Activated CD4-positive, alpha-beta T cell treated with anti-CD3 and anti-CD28 coated beads, Interleukin-2, amount 50 U/mL, for 48 hours (primary cell): Measurements from ENCODE around the gene IFIH1.

Experiments used
- DNase-seq, 2 experiments: peaks; one replicate each; pipeline ENCODE4 v3.0.0-alpha.2; 2020

The IFIH1 gene

DNA sequence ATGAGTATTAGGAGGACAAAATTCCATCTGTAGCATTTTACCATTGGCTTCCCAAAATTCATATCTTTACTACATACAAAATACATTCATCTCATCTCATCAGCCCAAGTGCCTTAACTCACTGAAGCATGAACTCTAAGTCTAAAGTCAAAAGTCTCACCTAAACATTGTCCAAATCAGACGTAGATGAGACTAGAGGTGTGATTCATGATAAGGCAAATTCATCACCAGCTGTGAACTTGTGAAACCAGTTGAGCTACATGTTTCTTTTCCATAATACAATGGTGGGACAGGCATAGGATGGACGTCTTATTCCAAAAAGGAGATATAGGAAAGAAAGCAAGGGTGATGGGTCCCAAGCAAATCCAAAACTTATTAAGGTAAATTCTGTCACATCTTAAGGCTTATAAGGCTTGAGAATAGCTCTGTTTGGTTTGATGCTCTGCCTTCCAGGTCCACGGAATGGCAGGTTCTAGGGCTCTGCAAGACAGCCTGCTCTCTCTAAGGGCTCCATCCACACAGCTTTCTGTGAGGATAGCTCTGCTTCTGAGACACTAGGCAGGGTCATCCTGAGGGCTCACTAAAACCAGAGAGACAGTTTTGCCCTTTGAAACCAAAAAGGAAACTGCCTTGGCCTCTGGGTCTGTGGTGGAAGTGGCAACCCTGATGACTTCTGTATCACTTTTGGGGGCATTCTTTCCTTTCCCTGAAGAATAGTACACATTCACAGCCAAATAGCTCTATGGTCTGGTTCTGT is 9.6 kb downstream of the IFIH1 start:
- no peak for DNase-seq

DNA sequence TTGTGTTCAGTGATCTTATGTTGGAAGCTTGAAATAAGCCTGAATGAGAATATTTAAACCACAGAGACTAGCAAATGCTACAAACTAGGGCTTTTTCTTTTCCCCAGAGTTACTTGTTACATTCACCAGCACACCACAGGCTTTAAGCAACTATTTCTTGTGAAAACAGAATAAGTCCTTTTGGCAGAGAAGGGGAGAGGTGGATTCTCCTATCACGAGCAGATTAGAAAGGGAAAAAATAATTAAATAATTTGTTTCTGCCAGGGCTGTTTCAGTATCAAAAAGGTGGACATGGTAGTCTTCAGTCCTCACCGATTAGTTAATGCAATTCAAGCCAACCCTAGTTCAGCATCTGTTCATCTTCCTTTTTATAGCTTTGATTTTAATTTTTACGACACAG is 12.6 kb downstream of the IFIH1 start:
- DNase-seq: no peak

DNA sequence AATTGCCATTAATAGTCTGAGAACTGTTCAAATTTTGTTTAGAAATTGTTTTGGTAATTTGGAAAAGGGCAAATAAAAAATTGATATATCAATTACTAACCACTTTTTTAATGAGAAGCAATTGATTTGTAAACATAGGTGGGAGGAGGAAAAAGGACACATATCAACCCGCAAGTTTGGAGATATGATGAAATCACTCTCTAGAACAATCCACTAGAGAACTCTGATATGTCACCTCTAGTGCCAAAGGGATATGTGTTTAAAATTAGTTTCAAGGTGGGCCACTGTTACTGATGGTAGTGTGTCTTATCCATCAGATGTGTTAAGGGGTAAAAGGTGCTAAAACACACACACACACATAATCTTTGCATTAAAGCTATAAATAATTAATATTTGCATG is 16.6 kb downstream of the IFIH1 start:
- DNase-seq: no peak

DNA sequence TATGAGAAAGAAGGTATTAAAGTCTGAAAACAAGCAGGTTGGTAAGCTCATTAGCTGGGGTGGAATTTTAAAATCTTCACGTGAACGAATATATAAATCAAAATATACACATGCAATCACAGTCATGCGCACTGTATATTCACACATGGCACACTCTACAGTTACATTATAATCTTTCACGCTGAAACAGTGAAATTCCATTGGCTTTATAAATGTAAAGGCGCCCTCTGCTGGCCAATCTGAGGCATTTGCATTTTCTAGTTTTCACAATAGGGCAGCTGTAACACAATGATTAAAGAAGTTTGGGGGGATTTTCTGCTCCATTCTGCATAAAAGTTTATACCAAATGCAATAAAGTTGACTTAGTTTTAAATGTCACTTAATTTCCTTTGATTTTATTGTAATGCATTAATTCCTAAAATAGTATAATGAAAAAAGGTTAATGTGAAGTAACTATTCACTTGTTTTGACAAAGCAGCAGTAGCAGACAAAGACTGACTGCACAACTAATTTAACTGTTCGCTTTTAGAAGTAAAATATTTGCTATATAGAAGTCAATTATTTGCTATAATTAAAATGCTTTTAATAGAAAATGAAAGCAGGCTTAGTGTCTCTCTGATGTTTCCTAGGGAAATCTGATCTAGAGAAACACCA is 17.2 kb downstream of the IFIH1 start:
- DNase-seq: peak; percentile 33 to 61

DNA sequence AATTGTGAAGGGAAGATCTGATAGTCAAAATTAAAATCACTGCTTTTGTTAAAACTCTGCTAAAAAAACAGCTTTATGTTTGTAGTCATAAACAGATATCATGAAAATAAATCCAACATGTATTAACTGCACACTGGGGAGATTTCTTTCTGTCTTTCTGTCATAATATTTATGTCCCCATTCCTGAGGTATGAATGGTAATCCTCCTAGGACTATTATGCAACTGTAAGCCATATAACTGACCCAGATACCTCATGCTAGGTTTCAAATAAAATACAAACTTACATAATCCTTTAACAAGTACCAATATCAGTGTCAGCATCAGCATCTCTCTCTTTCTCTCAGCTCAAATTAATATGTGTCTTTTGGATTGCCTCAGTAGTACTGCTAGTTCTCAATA is 18.2 kb downstream of the IFIH1 start:
- no peak for DNase-seq

DNA sequence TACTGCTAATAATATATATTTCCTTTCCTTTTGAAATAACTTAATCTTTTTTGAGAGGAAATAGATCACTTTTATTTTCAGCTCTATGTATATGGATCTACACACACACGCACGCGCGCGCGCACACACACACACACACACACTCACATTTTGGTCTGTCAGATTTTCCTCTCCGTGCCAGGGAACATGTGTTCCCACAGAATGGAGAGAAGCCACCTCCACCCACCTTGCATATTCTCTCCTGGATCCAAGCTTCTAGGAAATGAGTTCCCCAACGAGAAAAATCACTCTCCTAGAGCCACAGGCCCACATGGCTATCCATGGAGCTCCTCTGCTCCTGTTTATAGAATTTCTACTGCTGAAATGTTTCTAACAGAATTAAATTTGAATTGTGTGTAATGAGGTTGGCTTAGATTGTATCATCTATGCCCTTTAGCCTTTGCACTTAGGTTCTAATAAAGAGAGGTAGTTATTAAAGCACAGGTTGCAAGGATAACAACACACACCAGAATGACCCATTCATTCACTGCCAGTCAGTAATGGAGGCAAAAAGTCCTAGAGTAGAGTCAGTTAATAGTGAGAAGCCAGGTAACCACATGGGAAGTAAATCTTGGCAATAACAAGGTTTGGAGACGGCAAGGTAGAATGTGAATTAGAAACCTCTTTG is 19.7 kb downstream of the IFIH1 start:
- DNase-seq: no peak

DNA sequence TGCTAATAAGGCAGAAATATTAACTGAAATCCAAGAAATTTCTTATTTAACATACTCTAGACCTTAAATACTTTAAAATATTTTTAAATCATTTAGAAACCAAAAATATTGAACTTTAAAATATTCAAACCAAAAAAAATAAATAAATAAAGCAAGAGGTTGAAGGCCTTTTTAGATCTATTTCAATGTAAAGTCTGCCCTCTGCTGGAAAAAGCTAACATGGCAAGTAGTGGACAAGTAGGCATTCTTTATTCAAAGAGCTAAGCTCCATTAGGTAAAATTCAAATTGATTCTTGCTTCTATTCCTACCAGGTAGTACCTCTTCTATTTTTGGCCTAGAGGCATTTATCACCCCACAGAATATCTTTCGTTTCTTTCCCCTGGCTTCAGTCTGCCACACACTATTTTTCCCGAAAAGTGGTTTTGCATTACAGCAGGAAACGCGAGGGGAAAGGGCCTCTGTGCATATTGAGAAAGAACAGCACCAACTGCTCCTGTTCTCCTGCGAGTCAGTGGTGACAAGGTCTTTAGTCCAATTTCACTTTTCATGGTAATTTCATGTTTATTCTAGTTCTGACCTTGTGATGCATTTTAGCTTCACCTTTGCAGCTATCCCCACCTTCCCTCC is 20.4 kb downstream of the IFIH1 start:
- DNase-seq: peak; percentile 16 to 50

DNA sequence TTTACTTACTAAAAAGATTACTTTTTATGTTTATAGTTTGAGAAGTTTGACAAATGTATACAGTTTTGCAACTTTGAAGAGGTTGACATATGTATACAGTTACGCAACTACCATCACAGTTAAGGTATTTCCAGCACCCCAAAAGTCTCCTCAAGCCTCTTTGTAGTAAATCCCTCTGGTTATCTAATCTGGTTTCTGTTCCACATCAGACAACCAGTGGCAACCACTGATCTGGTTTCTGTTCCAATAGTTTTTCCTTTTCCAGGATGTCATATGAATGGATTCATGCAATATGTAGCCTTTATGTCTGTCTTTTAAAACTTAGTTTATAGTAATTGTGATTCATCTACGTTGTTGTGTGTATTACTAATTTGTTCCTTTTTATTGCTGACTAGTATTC is 23.5 kb downstream of the IFIH1 start:
- no peak for DNase-seq

DNA sequence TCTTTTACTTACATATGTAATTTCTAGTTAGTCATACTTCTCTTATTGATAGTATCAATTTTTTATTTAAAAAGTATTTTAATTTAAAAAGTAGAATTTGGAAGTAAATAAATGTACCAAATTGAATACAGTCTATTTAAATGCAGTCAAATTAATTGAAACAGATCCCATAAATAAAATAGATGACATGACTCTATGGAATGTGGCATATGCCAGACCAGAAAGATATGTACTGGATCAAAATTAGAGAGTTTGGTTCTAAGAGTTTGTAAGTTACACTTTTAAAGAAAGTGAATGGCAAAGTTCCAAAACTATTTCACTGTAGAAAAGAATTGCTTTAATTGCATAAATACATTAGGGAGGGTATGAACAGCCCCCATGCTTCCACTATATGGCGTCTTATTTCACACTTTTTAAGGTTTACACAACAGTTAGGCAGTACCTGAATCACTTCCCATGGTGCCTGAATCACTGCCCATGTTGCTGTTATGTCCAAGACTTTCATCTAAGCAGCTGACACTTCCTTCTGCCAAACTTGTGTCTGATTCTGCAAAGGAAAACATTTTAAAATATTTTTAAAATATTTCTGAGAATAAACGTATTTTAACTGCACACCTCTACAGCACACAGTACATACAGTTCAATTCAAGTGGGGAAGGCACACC is 25.2 kb downstream of the IFIH1 start:
- DNase-seq: no peak

DNA sequence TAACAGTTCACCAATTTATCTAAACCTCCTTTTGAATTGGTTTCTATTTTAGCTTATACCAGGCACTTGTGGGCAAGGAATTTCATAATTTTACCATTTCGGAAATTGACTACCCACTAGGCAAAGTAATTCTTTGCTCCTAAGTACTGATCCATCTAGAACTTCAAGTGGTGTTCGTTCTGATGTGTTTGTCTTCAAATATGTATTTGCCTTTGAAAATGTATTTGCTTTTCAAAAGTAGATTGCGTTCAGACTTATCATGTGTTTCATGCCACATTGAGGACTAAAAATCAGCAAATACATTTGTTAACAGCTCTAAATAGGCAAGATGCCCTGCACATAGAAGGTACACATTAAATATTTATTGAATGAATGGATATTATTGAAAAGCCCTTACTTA is 26.7 kb downstream of the IFIH1 start:
- DNase-seq: no peak

DNA sequence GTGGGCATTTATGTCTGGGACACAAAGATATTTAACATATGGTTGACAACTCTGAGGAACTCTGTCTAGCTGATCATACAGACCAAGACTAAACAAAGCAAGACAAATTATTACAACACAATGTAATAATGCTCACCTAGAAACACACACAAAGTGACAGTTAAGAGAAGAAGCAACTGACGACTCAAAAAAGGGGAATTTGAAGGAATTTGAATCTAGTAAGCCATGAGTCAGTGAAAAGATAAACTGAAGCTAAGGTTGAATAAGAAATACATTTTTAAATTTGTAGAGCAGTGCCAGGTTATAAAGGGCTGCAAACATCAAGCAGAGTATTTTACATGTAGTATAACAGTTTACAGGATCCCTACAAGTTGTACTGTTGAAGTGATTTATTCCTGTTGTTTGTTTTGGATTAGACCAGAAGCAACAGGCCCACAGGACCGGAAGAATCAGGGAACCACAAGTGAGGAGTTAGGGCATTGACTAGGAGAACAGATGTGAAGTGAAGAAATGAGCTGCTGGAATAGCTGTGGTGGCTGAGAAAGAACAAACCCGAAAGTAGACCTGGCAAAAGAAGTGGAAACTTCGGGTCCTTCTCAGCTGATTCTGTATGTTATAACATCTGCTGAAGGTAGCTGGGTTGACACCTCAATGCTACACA is 35.6 kb downstream of the IFIH1 start:
- DNase-seq: no peak

DNA sequence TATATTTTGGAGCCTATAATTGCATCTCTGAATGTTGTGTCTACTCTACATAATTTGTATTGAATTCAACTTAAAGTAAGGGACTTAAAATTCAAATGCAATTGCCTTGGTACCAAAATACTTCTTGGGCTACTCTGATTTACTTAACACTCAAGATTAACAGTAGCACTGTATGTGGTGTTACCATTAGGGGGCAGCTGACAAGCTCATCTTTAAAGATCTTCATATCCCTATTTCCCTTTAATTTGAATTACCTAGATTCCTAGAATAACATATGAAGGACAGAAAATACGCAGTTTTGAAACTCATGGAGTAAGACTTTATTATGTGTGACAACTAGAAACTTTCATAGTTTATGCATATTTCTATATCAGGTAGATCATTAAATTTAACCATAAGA is 37.8 kb downstream of the IFIH1 start:
- no peak for DNase-seq

DNA sequence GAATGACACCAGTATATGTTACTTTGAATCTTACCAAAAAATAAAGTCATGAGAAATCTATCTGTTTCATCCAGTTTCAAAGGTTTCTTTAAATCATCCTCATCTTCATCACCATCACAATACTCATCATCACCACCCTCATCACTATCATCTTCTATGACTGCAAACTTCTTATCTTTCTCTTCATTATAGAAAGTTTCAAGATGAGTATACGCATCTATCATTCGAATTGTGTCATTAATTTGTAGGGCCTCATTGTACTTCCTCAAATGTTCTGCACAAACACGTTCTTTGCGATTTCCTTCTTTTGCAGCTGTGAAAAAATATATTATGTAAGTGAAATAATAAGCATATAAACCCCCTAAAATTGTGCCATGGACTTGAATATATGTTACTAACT is 41.1 kb downstream of the IFIH1 start:
- DNase-seq: no peak

DNA sequence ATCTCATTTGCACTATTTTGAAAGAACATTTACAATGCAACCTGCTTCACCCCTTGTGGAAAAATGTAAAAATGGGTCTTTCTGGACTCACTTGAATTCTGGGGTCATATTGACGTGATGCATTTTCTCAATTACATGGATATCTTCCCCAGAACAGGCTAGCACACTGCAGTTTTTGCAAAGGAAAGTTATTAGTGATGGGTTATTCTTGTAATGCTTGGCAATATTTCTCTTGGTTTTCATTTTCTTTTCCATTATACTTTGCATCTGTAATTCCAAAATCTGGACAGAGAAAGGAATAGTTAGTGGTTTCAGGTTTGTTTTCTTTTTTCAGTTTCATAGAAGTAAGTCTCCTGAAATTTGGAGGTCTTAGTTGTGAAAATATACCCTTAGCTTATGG is 50.5 kb downstream of the IFIH1 start:
- no peak for DNase-seq

DNA sequence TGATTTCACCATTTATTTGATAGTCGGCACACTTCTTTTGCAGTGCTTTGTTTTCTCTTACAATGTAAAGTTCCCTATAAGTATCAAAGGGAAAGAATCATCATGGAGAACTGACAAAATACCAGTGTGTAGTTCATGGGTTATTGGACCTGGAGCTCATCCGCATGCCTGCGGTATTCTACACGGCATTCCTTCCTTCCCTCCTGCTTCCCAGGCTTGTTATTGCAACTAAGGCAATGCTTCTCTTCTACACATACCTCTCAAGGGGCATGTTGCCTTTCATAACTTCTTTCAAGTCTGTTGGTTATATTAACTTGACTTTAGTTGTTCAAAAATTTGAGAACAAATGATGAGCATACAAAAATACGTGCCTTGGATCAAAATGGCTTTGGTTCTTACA is 51.0 kb downstream of the IFIH1 start:
- no peak for DNase-seq

DNA sequence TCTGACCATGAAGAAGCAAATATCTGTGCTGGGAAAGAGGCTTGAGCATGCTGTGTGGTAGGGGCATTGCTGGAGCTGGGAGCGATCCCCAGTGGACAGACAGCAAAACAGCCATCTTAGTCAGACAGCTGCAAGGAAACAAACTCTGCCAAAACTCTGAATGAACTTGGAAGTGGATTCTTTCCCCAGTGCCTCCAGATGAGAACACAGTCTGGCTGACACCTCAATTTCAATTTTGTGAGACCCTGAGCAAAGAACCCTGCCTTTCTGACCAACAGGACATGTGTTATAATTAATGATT is 52.1 kb downstream of the IFIH1 start:
- DNase-seq: no peak

DNA sequence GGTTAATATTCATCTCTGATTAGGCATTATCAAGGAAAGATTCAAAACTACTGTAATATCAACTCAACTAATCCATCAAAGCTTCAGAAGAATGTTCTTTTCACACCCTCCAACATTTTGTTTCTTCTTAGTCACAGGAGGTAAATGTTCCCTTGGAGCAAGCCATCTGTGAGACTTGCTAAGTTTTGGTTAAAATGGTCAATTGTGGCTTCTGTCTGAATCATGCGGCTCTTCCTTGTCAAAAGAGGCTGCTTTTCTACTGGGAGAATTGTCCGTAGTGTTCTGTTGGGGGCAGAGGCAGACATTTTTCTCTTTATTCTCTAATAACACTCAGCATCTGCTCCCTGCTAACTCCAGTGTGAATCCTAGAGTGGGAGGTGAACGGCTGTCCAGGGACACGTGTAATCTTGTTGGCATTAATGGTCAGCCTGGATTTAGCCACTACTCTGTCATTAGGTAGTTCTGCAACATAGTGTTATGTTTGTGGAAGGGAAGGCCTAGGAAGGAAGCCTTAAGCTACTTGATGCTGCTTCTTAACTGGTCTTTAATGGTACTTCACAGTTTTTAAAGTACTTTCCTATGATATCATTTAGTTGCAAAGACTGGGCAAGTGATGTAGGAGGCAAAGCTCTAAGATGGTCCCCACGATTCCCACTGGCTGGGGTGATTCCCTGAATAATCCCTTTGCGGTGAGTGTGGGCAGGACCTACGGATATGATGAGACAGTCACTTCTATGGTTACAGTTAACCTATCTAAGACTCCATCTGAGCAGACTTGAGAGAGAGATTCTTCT is 52.6 kb downstream of the IFIH1 start:
- no peak for DNase-seq

DNA sequence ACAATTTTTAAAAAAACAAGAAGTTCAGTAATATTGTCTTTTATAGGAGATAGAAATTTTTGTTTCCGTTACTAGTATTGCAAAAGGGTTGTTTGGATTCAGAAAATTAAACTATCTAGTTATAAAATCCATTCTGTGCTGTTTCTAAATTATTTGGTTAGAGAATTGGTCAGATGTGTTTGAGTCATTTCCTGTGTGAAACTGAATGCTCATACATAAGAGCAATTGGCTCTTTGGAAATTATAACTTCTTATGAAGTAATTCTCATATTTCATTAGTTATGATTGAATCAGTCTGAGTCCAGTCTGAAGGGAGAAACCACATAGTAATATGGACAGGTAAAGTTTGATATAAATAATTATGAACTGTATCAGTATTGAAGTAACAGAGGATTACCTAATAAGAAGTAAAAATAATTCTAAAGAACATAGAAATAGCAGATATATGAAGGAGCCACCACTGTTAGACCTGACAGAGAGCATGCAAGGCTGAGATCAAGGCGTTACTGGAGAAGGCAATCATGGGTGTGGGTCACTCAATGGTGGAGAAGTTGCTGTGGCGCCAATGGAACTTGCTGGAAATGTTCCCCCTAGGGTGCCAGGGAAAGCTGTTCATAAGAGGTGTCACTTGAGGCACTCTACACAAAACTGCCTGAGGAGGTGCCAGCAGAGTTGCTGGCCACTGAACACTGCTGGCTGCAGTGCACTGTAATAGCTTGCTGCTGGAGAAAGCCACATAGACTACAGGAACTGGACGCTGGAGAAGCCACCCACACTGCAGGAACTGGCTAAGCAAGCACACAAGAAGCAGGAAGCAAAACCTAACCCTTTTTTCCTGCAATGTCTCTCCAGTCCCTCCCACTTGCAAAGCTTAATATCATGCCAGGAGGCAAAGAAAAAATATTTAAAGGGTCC is 57.2 kb downstream of the IFIH1 start:
- no peak for DNase-seq

DNA sequence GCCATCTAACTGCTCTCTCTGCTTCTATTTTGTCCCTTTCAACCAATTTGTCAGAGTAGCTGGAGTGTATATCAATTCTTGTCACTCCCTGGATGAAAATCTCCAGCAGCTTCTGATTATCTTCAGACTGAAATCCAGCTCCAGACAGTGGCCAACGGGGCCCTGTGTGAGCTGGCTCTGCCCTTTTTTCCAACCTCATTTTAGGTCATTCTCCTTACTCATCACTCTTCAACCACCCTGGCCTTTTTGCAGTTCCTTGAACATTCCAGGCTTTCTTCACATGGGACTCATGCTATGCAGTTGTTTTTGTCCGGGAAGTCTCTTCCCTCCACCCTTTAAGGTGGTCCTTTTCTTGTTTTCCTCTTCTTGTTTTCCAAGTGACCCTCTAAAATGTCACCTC is 59.8 kb downstream of the IFIH1 start:
- no peak for DNase-seq

DNA sequence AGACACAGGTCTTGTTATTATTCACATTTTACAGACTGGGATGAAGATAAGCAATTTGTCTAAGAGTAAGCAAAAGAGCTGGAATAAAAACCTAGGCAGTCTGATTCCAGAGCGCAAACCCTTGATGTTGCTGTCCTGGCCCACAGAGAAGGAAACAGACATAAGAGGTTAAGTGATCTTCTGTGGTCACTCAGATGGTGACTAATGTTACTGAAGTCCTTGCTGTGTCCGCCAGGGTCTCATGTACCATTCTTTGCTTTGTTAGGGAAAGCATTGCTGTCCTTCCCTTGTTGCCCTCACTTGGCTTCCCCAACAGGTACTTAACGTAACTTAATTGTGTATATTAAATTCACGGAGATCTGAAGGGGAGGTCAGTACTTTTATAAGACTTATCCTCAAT is 60.3 kb downstream of the IFIH1 start:
- DNase-seq: no peak

DNA sequence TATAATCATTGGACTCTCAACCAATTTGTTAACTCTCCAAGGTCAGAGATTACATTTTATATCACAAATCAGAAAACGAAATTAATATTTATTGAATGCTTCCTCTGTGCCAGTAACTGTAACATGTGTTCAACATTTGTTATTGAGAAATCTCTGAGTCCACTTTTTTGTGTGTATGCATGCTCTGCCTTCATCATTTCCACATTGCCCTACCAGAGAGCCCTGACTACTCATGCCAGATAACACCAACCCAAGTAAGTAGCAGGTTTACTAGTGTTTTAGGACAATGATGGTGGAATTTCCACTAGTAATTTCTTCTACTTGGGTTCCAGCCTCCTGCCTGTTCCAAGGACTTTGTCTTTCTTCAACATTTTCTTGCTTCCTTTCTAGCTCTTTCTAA is 61.1 kb downstream of the IFIH1 start:
- no peak for DNase-seq
